Adipose tissue (tissue), 3 donors: ENCODE measurements around the gene ANGPTL2. TPM values are rescaled to one million over a fixed set of nuclear protein-coding genes. Genes with fewer than 3 reads are reported as not detected.

Experiments
- H3K27ac ChIP-seq: one replicate; pipeline ENCODE4 v1.5.1; 2013; ENCODE audit warnings: low read depth, low read length
- WGBS, 3 donors: extraction: QIAGEN DNeasy Blood & Tissue Kit; methylation state at CpG; one replicate each; pipeline ENCODE4 v1.1.7; 2013; 5-methylcytosine and 5-hydroxymethylcytosine counted together
- polyA plus RNA-seq, 3 donors: library from polyadenylated mRNA; stranded (reverse); fragments of 200-250 nt; gene quantifications; one replicate each; pipeline ENCODE4 v1.2.3, GENCODE V29; 2013
- donor health status: healthy with polysubstance abuse.
- donor health status: Bipolar disorder and iron deficiency.
- donor health status: healthy.

Gene ANGPTL2
- polyA plus RNA-seq, 3 donors, result 4.2 to 96.1 (median 35.8) TPM

- WGBS, 3 donors, result 64 to 88% (median 77%) methylated on average over 9 of the region's 9 CpGs
- H3K27ac ChIP-seq, result no peak overlapping the region
Measured at GRCh38 chr9:127128341-127129072, 6.1 kb upstream of the ANGPTL2 start.

- no peak overlapping the region for H3K27ac ChIP-seq
- 69 to 85% (median 72%) methylated on average over 1 of the region's 1 CpG for WGBS, 3 donors
Measured at GRCh38 chr9:127126971-127127370, 4.5 kb upstream of the ANGPTL2 start.

- WGBS, 3 donors, result 95 to 100% (median 100%) methylated on average over 2 of the region's 2 CpGs
- H3K27ac ChIP-seq, result no peak overlapping the region
Measured at GRCh38 chr9:127124792-127125191, 2.4 kb upstream of the ANGPTL2 start.

GRCh38 chr9:127124111-127124531, 1.7 kb upstream of the ANGPTL2 start:
- no peak overlapping the region for H3K27ac ChIP-seq
- WGBS, 3 donors, result 95 to 98% (median 96%) methylated on average over 7 of the region's 7 CpGs

- H3K27ac ChIP-seq, result no peak overlapping the region
- WGBS, 3 donors, result 28 to 34% (median 32%) methylated on average over 15 to 16 of the region's 16 CpGs
Measured at GRCh38 chr9:127123064-127123890, 842 bp upstream of the ANGPTL2 start.

- 27 to 73% (median 30%) methylated on average over 20 of the region's 20 CpGs for WGBS, 3 donors
- H3K27ac ChIP-seq, result peak overlapping the region; percentile 3
Measured at GRCh38 chr9:127121628-127122175, 733 bp downstream of the ANGPTL2 start.

- WGBS, 3 donors, result 71 to 97% (median 78%) methylated on average over 4 of the region's 4 CpGs
- H3K27ac ChIP-seq, result no peak overlapping the region
Measured at GRCh38 chr9:127119320-127119709, 3.1 kb downstream of the ANGPTL2 start.

- 78 to 89% (median 85%) methylated on average over 8 of the region's 8 CpGs for WGBS, 3 donors
- H3K27ac ChIP-seq, result no peak overlapping the region
Measured at GRCh38 chr9:127118597-127119319, 3.7 kb downstream of the ANGPTL2 start.

- H3K27ac ChIP-seq, result no peak overlapping the region
Measured at GRCh38 chr9:127117801-127118200, 4.6 kb downstream of the ANGPTL2 start.

GRCh38 chr9:127116957-127117356, 5.5 kb downstream of the ANGPTL2 start:
- no peak overlapping the region for H3K27ac ChIP-seq
- WGBS, 3 donors, result 60 to 93% (median 65%) methylated on average over 2 of the region's 2 CpGs

More at GRCh38 chr9:127117801-127118200, 4.6 kb downstream of the ANGPTL2 start:
- WGBS, 3 donors, result 92 to 99% (median 94%) methylated on average over 4 of the region's 4 CpGs

GRCh38 chr9:127116088-127116726, 6.2 kb downstream of the ANGPTL2 start:
- H3K27ac ChIP-seq, result no peak overlapping the region
- WGBS, 3 donors, result 62 to 93% (median 69%) methylated on average over 6 of the region's 6 CpGs

GRCh38 chr9:127114606-127115005, 7.8 kb downstream of the ANGPTL2 start:
- WGBS, 3 donors, result 80 to 98% (median 91%) methylated on average over 5 of the region's 5 CpGs
- no peak overlapping the region for H3K27ac ChIP-seq

GRCh38 chr9:127113191-127113972, 9.1 kb downstream of the ANGPTL2 start:
- no peak overlapping the region for H3K27ac ChIP-seq
- 79 to 82% (median 81%) methylated on average over 10 of the region's 10 CpGs for WGBS, 3 donors

GRCh38 chr9:127112735-127113161, 9.7 kb downstream of the ANGPTL2 start:
- H3K27ac ChIP-seq, result no peak overlapping the region
- WGBS, 3 donors, result 82 to 93% (median 86%) methylated on average over 3 of the region's 3 CpGs

GRCh38 chr9:127112056-127112455, 10.4 kb downstream of the ANGPTL2 start:
- no peak overlapping the region for H3K27ac ChIP-seq

GRCh38 chr9:127109212-127109711, 13.2 kb downstream of the ANGPTL2 start:
- no peak overlapping the region for H3K27ac ChIP-seq
- WGBS, 3 donors, result 65 to 75% (median 68%) methylated on average over 5 of the region's 5 CpGs

More at GRCh38 chr9:127112056-127112455, 10.4 kb downstream of the ANGPTL2 start:
- 50 to 71% (median 56%) methylated on average over 7 of the region's 7 CpGs for WGBS, 3 donors
